K562 (cell line): ENCODE data around the gene TYR.

ENCODE experiments used
- GTF2E2 ChIP-seq: fragments of 200-800 bp; sonication (Bioruptor generic); IDR thresholded peaks from 2 replicates; pipeline ENCODE4 v1.6.1; 2016; ENCODE audit warnings: missing genetic modification characterization, missing compliant biosample characterization
- NRF1 ChIP-seq, 2 experiments: fragments of 450-650 bp; IDR thresholded peaks in 1 of 2; conservative IDR thresholded peaks in 1 of 2; 2 replicates each; pipeline ENCODE4 v1.6.1; 2014; ENCODE audit warnings: mild to moderate bottlenecking in 2 of 2
- ZNF212 ChIP-seq: fragments of 450-650 bp; formaldehyde crosslinking; IDR thresholded peaks from 2 replicates; pipeline ENCODE4 v1.4.0; 2020; ENCODE audit warnings: mild to moderate bottlenecking

DNA sequence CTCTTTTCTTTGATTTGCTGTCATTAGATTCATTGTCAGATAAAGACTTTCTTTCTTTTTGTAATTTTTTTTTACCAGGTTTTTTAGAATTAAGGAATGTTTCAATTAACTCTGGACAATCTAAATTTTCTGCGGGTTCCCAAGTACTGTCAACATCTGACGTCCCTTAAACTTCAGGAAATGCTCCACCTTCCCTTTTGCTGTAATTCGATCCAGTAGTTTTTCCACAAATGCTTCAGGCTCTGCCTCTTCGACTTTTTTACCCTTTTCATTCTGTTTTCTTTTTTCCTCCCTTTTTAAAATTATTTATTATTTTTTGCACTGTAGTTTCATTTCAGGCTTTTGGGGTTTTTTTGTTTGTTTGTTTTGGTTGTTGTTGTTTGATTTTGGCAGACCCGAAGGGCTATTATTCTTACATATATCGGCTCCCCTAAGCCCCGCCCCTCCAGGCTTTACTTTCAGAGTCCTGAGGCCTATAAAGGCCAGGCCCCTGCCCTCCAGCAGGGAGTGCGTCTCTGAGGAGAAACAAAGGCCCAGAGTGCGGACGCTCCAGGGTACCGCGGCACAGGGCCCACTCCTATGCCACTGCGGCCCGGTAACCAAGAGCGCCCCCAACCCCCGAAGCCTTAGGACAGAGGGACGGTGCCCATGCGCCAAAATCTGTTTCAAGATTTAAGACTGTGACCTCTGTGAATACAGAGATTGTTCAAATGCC is 116.4 kb downstream of the TYR start:
- no peak for TF ChIP-seq ZNF212 (CRISPR knock-in tag)
- no peak for TF ChIP-seq GTF2E2
- no peak for TF ChIP-seq NRF1 (conservative IDR thresholded peaks at IDR 0.05 in 1 of 2, IDR thresholded peaks at IDR 0.05 in 1 of 2)
